HTERT RPE-1 (cell line): ENCODE measurements around the gene OR6C65.
"Not testable (repeated sequence)": the region's sequence is repeated elsewhere in the genome, so short reads cannot be mapped to it uniquely, and the experiment has no call there.

Source experiments
- in situ Hi-C: fragments of 300-500 bp; cut with MboI; formaldehyde crosslinking; loops from 4 replicates; pipeline ENCODE4 v1.14.3; 2020; ENCODE audit warnings: low sequenced_read_pairs

Gene OR6C65

DNA sequence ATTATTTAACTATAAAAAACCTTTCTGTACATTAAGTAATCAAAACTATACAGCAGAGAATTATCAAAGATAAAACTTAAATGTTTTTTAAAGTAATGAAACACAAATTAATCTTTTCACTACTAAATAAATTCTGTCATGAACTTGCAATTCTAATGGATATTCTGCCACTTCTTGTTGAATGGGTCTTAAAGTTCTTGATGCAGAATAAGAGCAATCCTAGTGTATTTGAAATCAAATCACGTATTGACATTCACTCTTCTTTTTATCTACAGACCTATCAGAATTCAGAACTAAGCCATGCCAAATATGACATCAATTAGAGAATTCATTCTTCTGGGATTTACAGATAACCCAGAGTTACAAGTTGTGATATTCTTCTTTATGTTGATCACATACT, at the start of gene OR6C65:
Gene OR6C65 (plus strand): TSS at position 301 of the 400 bp plus-strand sequence. CDS start 0 bp downstream, at position 301.
- in situ Hi-C loops = no loop called here

DNA sequence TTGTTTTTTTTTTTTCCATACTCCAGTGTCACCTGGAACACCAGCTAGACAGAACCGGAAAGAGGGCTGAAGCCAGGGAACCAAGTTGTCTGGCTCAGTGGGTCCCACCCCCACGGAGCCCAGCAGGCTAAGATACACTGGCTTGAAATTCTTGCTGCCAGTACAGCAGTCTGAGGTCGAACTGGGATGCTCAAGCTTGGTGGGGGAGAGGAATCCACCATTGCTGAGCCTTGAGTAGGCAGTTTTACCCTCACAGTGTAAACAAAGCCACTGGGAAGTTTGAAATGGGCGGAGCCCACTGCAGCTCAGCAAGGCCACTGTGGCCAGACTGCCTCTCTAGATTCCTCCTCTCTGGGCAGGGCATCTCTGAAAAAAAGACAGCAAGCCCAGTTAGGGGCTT, 45.0 kb upstream of the OR6C65 start:
- in situ Hi-C loops = not testable (repeated sequence)

DNA sequence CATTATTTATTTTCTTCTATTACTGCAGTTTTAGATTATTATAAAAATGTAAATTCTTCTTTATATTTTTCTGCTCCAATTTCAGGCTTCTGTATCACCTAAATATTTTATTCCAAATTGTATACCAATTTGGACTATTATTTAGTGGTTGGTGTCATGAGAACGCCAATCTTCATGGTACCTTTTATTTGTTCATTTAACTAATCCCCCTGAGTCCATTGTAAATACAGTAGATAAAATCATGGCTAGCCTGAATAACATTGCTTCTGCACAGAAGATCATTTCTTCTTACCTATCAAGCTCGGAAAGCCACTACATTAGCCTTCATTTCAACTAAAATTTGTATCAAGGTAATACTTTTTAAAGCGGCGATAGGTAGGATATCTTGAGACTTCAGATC, 37.7 kb upstream of the OR6C65 start, which contains the start of gene OR6C75:
Gene OR6C75 (plus strand): TSS at position 301 of the 400 bp plus-strand sequence. CDS start 2,136 bp downstream, outside the sequence.
- in situ Hi-C loops = no loop called here

DNA sequence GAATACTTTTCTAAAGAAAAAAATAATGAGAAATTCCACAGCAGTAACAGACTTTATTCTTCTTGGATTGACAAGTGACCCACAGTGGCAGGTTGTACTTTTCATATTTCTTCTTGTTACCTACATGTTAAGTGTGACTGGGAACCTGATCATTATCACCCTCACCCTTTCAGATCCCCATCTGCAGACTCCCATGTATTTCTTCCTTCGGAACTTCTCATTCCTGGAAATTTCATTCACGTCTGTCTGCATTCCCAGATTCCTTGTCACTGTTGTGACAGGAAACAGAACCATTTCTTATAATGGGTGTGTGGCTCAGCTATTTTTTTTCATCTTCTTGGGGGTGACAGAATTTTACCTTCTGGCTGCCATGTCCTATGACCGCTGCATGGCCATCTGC, 35.2 kb upstream of the OR6C65 start:
- in situ Hi-C loops = no loop called here

DNA sequence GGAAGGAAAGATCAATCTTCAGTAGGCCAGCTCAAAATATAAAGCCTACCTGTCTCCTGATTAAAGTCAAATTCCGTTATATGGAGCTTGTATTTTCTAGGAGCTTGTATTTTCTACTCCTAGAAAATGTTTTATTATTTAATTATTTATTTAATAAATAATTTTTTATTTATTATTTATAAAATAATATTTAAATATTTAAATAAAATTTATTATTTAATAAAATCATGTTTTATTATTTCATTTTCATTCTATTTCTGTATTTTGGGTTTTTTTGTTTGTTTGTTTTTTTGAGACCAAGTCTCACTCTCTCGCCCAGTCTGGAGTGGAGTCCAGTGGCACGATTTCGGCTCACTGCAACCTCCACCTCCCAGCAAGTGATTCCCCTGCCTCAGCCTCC, 27.8 kb upstream of the OR6C65 start:
- in situ Hi-C loops = no loop called here

DNA sequence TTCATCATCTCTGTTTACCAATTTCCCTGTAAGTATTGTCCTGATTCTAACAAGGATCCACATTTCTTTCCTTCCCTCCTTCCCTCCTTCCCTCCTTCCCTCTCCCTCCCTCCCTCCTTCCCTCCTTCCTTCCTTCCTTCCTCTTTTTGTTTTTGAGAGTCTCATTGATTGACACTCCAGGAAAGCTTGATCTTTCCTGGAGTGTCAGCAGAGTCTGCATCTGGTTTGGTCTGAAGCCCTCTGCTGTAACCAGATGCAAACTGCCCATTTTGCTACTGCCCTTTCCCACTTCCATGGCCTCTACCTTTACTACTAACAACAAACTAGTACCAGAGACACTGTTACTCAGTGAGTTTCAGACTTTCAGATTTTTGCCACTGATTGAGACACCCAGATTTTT, 14.4 kb upstream of the OR6C65 start:
- in situ Hi-C loops = no loop called here

DNA sequence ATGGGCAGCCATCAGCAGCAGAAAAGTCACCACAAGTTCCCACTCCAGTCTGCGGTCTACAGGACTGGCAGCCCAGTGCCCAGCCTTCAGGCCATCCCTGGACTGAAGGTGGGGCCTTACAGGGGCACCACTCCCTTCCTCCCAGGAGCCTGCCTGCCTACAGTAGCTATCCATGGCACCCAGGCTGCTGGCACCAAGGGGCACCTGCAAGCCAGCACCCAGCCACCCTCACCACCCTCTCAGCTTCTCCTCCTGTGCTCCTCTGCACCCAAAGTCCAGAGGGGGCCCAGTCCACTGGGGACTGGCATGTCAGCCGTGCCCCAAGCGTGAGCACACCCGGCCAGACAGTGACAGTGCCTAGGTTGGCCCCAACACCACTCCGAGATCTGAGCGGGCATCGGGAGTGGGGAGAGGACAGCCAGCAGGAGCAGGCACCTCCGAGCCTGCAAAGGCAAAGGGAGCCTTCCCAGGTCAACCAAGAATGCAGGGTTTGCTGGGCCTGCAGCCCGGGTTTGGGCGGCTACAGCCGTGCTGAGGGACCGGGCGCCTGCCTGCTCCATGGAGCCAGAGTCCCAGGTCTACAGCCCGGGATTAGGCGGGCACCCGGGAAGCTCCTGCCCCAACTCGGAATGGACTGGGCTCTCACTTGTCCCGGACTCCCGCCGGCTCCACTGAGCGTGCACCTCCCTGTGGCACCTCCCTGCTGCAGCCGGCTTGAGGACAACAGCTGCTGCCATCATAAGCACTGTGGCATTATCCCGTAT, 8.1 kb upstream of the OR6C65 start:
- in situ Hi-C loops = no loop called here

DNA sequence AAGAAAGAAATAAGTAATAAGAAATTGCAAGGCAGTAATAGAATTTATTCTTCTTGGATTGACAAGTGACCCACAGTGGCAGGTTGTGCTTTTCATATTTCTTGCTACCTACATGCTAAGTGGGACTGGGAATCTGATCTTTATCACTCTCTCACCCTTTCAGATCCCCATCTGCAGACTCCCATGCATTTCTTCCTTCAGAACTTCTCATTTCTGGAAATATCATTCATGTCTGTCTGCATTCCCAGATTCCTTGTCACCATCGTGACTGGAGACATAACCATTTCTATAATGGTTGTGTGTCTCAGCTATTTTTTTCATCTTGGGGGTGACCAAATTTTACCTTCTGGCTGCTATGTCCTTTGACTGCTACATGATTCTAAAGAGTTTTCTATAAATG, 4.0 kb upstream of the OR6C65 start:
- in situ Hi-C loops = no loop called here

DNA sequence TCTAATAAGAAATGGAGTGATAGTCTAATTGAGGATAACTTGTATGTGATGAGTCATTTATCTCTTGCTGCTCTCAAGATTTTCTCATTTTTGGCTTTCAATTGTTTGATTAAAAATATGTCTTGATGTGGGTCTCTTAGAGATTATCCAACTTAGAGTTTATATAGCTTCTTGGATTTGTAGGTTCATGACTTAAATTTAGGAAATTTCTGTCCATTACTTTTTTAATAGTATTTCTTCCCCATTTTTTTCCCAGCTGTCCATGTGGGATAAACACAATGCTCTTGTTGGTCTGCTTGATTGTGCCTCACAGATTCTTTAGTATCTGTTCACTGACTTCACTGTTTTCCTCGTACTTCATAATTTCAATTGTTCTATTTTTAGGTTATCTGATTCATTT, 7.5 kb downstream of the OR6C65 start:
- in situ Hi-C loops = no loop called here

DNA sequence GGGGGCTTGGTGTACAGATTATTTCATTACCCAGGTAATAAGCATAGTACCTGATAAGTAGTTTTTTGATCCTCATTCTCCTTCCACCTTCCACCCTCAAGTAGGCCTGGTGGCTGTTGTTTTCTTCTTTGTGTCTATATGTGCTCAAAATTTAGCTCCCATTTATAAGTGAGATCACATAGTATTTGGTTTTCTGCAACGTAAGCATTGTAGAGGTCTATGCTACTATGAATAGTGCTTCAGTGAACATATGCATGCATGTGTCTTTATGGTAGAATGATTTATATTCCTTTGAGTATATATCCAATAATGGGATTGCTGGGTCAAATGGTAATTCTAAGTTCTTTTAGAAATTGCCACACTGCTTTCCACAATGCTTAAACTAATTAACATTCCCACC, 8.8 kb downstream of the OR6C65 start:
- in situ Hi-C loops = not testable (repeated sequence)

DNA sequence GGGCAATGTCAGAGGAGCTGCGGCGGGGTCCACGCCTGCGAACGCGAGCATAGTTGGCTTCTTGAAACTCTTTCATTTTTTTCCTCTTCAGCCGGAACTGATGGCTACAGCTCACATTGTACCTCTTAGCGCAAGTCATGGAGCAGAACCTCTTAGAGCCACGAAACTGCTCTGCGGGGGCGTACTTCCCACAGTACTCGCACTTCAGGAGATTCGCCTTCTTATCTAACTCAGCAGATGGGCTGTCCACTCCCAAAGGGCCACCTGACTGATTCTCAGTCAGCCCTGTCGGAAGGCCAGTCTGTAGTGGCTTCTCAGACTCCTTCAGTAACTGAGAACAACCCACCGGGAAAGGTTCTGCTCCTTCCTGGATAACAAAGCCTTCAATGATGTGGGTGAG, 11.8 kb downstream of the OR6C65 start:
- in situ Hi-C loops = not testable (repeated sequence)

DNA sequence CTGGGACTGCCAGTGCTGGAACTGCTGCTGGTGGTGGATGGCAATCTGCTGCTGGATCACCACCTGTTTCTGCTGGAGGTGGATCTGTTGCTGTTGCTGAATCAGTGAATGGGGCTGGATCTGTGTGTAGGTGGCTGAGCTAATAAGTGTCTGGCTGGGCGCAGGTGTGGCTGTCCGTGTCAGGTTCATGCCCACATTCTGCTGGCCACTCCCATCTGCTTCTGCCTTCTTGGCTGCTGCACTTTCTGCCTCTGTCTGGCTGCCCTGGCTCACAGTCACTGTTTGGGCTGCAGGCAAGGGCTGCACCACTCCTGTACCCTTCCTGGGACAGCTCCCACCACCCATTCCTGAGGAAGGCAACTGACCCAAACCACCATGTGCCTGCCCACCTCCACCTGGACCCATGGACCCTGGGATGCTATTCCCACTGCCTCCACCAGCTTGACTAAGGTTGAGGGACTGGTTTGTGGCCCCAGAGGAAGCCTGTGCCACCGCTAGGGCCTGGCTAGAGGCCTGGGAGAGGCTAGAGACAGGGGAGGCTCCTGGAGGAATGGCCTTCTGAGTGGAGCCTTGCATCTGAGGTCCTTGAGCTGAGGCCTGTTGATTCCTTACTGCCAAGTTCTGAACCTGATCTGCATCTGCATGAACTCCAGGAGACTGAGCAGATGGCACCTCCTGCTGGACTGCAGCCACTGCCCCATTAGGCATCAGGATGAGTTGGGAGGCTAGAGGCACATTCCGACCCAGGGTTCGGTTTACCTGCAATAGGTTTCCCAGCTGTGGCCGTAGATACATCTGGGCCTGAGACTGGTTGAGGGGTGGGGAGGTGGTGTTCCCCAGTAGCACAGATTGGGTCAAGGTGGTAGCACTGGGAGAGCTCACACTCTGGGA, 13.4 kb downstream of the OR6C65 start:
- in situ Hi-C loops = not testable (repeated sequence)

DNA sequence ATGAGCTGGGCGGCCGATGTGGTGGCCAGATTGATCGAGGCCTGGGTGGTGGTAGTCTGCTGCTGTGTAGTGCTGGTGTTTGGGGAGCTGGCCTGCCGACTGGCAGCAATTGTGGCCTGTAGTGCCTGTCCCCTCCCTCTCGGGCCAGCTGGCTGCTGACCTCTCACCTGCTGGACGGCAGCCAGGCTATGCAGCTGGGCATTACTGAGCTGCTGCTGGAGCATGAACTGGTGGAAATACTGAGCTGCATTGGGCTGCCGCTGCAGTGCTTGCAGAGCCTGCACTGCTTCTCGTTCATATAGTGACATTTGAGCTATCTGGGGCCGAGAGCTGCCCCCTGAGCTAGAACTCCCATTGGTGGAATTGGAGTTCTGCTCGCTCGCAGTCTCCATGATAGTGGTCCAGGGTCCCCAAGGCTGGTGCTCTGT, 14.1 kb downstream of the OR6C65 start:
- in situ Hi-C loops = not testable (repeated sequence)

DNA sequence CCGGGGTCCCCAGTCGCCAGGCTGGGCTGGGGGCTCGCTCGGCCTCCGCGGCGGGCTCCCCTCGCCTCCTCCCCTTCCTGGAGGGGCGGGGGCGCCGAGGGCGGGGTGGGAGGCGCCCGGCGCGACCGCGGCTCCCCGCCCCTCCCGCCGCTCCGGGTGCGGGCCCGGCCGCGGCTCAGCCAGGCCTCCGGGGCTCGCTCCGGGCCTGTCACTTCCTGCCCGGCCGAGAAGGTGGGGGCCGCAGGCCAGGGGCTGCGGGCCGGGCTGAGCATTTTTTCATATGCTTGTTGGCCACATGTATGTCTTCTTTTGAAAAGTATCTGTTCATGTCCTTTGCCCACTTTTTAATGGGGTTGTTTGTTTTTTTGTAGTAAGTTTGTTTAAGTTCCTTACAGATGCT, 14.6 kb downstream of the OR6C65 start:
- in situ Hi-C loops = not testable (repeated sequence)

DNA sequence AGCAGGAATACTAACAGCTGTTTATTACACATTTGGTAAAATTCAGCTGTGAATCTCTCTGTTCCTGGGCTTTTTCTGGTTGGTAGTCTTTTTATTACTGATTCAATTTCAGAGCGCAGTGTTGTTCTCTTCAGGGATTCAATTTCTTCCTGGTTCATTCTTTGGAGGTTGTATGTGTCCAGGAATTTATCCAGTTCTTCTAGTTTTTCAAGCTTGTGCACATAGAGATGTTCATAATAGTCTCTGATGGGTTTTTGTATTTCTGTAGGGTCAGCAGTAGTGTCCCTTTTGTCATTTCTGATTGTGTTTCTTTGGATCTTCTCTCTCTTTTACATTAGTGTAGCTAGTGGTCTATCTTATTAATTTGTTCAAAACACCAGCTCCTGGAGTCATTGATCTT, 16.6 kb downstream of the OR6C65 start:
- in situ Hi-C loops = no loop called here

DNA sequence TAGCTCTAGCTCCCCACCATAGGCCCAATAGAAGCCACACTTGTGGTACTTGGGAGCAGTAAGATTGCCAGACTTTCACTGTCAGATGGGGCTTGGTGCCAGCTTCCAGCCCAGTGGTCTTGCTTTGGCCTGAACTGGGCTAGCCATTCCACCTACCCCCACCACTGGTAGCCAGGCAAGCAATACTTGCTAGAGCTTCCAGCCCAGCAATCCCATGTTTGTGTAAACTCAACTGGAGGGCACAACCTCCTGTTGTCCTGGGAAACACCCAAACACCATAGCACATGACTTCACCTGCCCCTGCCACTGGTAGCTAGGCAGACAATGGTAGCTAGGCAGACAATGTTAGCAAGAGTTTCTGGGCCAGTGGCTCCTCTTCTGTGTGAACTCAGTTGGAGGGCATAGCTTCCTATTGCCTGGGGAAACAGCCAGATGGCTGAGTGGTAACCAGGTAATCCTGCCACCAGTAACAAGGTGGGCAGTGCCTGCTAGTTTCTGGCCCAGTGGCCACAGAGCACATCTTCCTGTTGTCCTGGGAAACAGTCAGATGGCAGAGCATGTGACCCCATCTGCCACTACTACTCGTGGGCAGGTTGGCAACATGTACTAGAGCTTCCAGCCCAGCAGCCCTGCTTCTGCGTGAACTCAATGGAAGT, 20.1 kb downstream of the OR6C65 start:
- in situ Hi-C loops = no loop called here

DNA sequence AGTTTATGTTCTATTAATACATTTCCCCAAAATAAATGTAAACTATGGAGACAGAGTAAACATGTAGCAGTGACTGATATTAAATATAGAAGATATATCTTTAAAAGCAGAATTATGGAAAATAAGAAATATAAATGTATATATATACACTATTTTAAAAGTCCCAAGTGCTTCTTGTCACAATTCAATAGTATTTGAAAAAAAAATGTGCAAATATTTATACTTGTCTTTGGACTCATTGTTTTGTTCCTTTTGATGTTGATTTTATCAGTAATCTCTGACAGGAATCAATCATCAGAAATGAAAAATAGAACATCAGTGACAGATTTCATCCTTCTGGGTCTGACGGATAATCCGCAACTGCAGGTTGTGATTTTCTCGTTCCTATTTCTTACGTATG, 25.6 kb downstream of the OR6C65 start, which contains the start of gene OR6C76:
Gene OR6C76 (plus strand): TSS at position 301 of the 400 bp plus-strand sequence. CDS start 0 bp downstream, at position 301.
- in situ Hi-C loops = no loop called here

DNA sequence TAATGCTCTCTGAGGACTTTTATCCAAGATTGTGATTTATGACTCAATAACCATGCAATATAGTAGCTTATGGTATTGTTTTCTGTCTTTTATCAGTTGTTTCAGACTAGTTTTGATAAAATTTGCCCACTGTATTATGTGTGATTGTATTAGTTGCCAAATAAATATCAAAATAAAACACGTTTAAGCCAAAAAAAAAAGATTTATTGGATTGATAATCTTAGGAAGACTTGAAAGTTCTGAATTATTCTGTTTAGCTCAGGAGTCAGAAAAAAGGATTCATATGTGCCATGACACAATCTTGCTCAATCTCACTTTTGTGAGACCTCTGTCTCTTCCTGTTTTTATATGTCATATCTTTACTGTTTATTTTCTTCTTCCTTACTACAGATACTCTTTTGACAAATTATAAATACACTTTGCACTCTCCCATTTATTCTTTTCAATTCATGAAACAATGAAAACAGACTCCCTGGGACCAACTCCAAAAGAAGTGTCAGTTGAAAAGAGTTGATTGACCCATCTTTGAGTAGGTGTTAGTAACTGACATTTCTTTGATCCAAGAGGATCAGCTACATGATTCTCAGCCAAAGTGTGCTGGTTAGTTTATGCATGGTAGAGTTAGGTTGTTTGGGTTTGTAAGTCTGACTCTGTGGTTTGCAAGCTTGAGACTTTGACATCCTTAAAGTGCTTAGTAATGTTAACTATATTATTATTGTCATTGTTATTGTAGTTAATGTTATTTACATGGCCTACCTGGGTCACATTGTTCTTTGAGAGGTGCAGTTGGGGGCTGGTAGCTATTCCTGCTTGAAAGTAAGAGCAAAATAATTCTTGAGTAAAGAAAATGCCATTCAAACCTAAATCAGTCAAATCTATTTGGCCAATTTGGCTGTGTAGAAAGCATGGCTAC, 28.3 kb downstream of the OR6C65 start:
- in situ Hi-C loops = no loop called here

DNA sequence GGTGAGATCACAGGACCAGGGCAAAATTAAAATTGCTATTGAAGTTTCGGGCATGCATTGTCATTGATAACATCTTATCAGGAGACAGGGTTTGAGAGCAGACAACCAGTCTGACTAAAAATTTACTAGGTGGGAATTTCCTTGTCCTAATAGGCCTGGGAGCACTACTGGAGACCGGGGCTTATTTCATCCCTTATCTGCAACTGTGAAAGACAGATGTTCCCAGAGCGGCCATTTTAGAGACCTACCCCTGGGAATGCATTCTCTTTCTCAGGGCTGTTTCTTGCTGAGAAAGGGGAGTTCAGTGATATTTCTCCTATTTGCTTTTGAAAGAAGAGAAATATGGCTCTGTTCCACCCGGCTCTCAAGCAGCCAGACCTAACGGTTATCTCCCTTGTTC, 40.9 kb downstream of the OR6C65 start:
- in situ Hi-C loops = not testable (repeated sequence)

DNA sequence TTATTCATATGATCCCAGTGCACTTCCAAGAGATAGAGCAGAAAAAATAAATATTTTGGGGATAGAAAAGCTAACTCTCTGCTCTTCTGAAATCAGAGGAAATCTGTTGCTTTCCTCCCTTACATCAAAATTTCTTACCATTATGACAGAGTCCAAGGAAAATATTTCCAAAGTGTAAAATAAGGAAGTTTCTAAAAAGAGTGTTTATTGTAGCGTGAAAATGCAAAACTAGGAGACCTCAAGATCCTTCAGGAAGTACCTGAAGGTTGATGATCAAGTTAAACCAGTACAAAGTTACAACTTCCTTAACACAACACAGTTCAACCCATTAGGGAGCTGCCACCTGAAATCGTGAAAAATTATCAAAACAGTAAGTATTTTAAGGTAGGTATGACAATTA, 43.4 kb downstream of the OR6C65 start, which contains the start of gene OR6C2:
Gene OR6C2 (plus strand): TSS at position 301 of the 400 bp plus-strand sequence. CDS start 8,138 bp downstream, outside the sequence.
- in situ Hi-C loops = no loop called here
